Fibroblast of lung (primary cell): ENCODE data around the gene HNRNPU.

Experiments
- CTCF ChIP-seq, 2 donors: IDR thresholded peaks in 1 of 2; conservative IDR thresholded peaks in 1 of 2; 1 replicate in 1 of 2; 2 replicates in 1 of 2; pipeline ENCODE4 v1.5.1; 2011 to 2012; ENCODE audit warnings: low read length in 2 of 2, control low read depth in 1 of 2, inconsistent platforms in 1 of 2, low read depth in 1 of 2, mild to moderate bottlenecking in 1 of 2
- EZH2 ChIP-seq: IDR thresholded peaks from 2 replicates; pipeline ENCODE4 v1.5.1; 2012; ENCODE audit warnings: low read length, control low read depth, mild to moderate bottlenecking; ENCODE audit errors: missing control alignments

DNA sequence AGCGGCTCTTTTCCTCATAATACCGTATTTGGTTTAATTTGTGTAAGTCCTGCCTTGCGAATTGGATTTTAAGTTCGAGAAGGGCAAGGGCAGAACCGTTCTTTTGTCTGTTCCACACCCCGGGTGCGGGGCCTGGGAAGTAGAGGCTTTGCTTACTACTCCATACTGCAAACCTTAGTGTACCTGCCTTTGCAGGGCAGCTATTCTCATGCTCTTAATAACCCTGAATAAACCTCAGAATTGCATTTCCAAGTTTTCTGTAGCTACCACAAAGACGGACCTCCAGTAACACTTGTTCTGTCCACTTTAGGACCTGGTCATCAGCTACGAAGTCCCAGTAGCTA is 657 bp upstream of the HNRNPU start:
- TF ChIP-seq EZH2 (no peak), CTCF (conservative IDR thresholded peaks at IDR 0.05 in 1 of 2, IDR thresholded peaks at IDR 0.05 in 1 of 2; ENCODE audit: low read depth in 1 of 2, low read length in 2 of 2) (no peak)
